Suprapubic skin (tissue), 4 donors: ENCODE measurements around the gene CRIP2. TPM values are rescaled to one million over a fixed set of nuclear protein-coding genes. Genes with fewer than 3 reads are reported as not detected.
A peak's percentile ranks its signal among the peaks of the same experiment; 100 is the strongest.

ENCODE experiments used
- DNase-seq, 2 donors: peaks; one replicate each; pipeline ENCODE4 v3.0.0-alpha.2; 2019; ENCODE audit warnings: low spot score in 2 of 2
- H3K27ac ChIP-seq: fragments of 200-600 bp; sonication (generic); one replicate; pipeline ENCODE4 v1.5.1; 2019
- H3K27me3 ChIP-seq: fragments of 200-600 bp; sonication (generic); one replicate; pipeline ENCODE4 v1.5.1; 2019
- H3K36me3 ChIP-seq: fragments of 200-600 bp; sonication (generic); one replicate; pipeline ENCODE4 v1.5.1; 2019
- H3K4me1 ChIP-seq: fragments of 200-600 bp; sonication (generic); one replicate; pipeline ENCODE4 v1.5.1; 2019
- H3K4me3 ChIP-seq: fragments of 200-600 bp; sonication (generic); one replicate; pipeline ENCODE4 v1.5.1; 2019; ENCODE audit warnings: mild to moderate bottlenecking
- H3K9me3 ChIP-seq: fragments of 200-600 bp; sonication (generic); one replicate; pipeline ENCODE4 v1.5.1; 2019
- CTCF ChIP-seq, 2 donors: fragments of 200-600 bp in 1 of 2; fragments of 450-650 bp in 1 of 2; sonication (generic) in 1 of 2; IDR thresholded peaks; one replicate each; pipeline ENCODE4 v1.5.1; 2016 to 2019; ENCODE audit warnings: antibody characterized with exemption in 2 of 2, mild to moderate bottlenecking in 1 of 2, moderate library complexity in 1 of 2
- EP300 ChIP-seq: sonication (generic); formaldehyde crosslinking; IDR thresholded peaks from one replicate; pipeline ENCODE4 v1.6.1; 2017; ENCODE audit warnings: antibody characterized with exemption
- POLR2A ChIP-seq, 2 donors: fragments of 450-650 bp; IDR thresholded peaks; one replicate each; pipeline ENCODE4 v1.6.1; 2017; ENCODE audit warnings: antibody characterized with exemption in 2 of 2, mild to moderate bottlenecking in 2 of 2, moderate library complexity in 2 of 2
- POLR2AphosphoS5 ChIP-seq, 3 donors: sonication (generic); formaldehyde crosslinking; IDR thresholded peaks; one replicate each; pipeline ENCODE4 v1.6.1; 2017; ENCODE audit warnings: antibody characterized with exemption in 3 of 3
- WGBS: methylation state at CpG from one replicate; pipeline ENCODE4 v1.1.5; 2018; 5-methylcytosine and 5-hydroxymethylcytosine counted together
- total RNA-seq, 4 donors: library from RNA; depleted of rRNA; stranded (reverse); fragments of >200 nt; gene quantifications; one replicate each; pipeline ENCODE4 v1.1.0, GENCODE V29; 2016

Gene CRIP2
- total RNA-seq, 4 donors from 2014 or later, result 70.7 to 140 (median 104) TPM

- WGBS, result 87% methylated on average over 10 of the region's 31 CpGs
- H3K4me1 ChIP-seq, result peaks cover 15% of the 10 kb centered on the region
- H3K36me3 ChIP-seq, result peaks cover 11% of the 10 kb centered on the region
- no peaks in the 10 kb centered on the region for H3K9me3 ChIP-seq
- H3K27me3 ChIP-seq, result no peaks in the 10 kb centered on the region
- DNase-seq, result peak in 1 of 2 donors; percentile 73
- TF ChIP-seq POLR2AphosphoS5 (IDR thresholded peaks at IDR 0.05) (no peak), EP300 (no peak), POLR2A (IDR thresholded peaks at IDR 0.05) (no peak), CTCF (IDR thresholded peaks at IDR 0.05) (no peak)
- no peak overlapping the region for H3K4me3 ChIP-seq
- no peak overlapping the region for H3K27ac ChIP-seq
Observed at GRCh38 chr14:105497671-105498429, 23.2 kb downstream of the CRIP2 start.

DNA sequence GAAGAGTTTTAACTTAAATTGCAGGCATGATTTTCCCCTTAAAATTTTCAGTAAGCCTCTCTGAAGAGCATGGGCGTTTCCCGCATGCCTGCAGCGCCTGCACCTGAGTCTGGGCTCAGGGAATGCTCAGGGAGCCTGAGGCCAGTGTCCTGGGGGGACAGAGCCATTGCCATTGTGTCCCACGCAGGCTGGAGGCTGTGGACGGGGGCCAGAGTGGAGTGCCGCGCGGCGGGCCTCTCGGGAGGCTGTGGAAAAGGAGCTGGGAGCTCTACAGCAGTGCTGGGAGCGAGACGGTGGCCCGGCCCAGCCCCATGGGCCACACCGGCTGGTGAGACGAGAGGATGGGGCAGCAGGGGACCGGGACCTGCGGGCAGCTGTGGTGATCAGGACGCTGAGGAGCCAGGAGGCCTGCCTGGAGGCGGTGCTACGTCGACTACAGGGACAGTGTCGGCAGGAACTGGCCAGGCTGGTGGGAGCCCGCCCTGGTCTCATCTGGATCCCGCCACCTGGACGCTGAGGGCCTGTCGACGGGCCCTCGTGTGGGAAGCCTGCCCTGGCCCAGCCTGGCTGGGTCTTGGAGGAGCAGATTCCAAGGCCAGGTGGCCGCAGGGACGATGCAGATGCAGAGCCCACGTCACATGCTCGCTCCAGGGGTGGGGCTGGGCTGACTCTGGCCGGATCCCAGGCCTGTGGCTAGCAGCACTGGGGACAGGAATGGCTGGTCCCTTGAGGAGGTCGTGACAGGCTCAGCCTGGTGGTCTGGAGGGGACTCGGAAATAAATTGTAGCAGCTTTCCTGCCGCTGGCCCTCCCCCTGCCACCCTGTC, 24.0 kb downstream of the CRIP2 start:
- H3K4me3 ChIP-seq, result no peak overlapping the region
- 88% methylated on average over 23 of the region's 36 CpGs for WGBS
- no peaks in the 10 kb centered on the region for H3K27me3 ChIP-seq
- H3K27ac ChIP-seq, result peak overlapping the region; percentile 14
- H3K4me1 ChIP-seq, result peaks cover 15% of the 10 kb centered on the region
- H3K9me3 ChIP-seq, result no peaks in the 10 kb centered on the region
- TF ChIP-seq CTCF (IDR thresholded peaks at IDR 0.05), result no peak
- TF ChIP-seq EP300, result no peak
- TF ChIP-seq POLR2AphosphoS5 (IDR thresholded peaks at IDR 0.05), result no peak
- no peak for TF ChIP-seq POLR2A (IDR thresholded peaks at IDR 0.05)
- peaks cover 6% of the 10 kb centered on the region for H3K36me3 ChIP-seq
- DNase-seq, result peak in 1 of 2 donors; percentile 70

- DNase-seq, result peak in 1 of 2 donors; percentile 66
- H3K4me1 ChIP-seq, result peaks cover 15% of the 10 kb centered on the region
- peaks cover 6% of the 10 kb centered on the region for H3K36me3 ChIP-seq
- no peak overlapping the region for H3K4me3 ChIP-seq
- TF ChIP-seq CTCF (IDR thresholded peaks at IDR 0.05) (no peak), POLR2AphosphoS5 (IDR thresholded peaks at IDR 0.05) (no peak), EP300 (no peak), POLR2A (IDR thresholded peaks at IDR 0.05) (no peak)
- no peaks in the 10 kb centered on the region for H3K9me3 ChIP-seq
- no peaks in the 10 kb centered on the region for H3K27me3 ChIP-seq
- WGBS, result 66% methylated on average over 15 of the region's 27 CpGs
- no peak overlapping the region for H3K27ac ChIP-seq
Observed at GRCh38 chr14:105499256-105500035, 24.8 kb downstream of the CRIP2 start.

DNA sequence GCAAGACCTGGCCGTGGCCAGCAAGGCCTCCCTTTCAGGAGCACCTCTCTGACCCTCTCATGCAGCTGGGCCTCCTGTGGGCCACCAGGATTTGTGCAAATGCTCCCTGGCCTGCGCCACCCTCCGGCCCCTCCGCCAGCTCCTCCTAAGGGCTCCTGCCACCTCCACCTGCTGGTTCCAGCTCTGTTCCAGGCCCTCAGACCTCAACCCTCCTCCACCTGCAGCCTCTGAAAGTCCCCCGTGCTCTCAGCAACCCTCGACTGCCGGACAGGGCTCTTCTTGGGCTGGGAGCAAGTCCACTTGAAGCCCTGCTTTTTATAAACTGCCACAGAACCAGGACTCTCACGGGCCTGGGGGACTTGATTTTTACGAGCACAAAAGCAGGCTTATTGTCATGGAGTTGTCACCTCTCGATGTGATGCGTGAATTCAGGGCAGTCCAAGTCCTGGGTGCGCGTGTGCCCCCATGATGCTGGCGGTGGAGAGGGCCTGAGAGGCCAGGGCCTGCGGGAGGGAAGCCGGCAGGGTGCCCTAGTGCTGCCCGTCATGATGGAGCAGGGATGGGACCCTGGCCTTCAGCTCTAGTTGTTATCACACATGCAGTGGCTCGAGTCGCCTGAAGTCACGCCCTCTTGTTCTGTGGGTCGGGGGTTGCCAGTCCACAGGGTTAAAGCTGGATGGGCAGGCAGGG, 25.6 kb downstream of the CRIP2 start:
- H3K4me1 ChIP-seq, result peaks cover 13% of the 10 kb centered on the region
- DNase-seq, result no peak
- H3K36me3 ChIP-seq, result peaks cover 6% of the 10 kb centered on the region
- TF ChIP-seq CTCF (IDR thresholded peaks at IDR 0.05) (no peak), POLR2AphosphoS5 (IDR thresholded peaks at IDR 0.05) (no peak), EP300 (no peak), POLR2A (IDR thresholded peaks at IDR 0.05) (no peak)
- H3K27me3 ChIP-seq, result no peaks in the 10 kb centered on the region
- no peak overlapping the region for H3K4me3 ChIP-seq
- no peak overlapping the region for H3K27ac ChIP-seq
- H3K9me3 ChIP-seq, result no peaks in the 10 kb centered on the region
- 86% methylated on average over 18 of the region's 21 CpGs for WGBS
